K562 (cell line): ENCODE results near the gene IARS2. TPM values are rescaled to one million over a fixed set of nuclear protein-coding genes. Genes with fewer than 3 reads are reported as not detected.

ENCODE experiments used
- C11orf30 ChIP-seq: fragments of 450-650 bp; IDR thresholded peaks from 2 replicates; pipeline ENCODE4 v1.6.1; 2016; ENCODE audit warnings: low read depth, mild to moderate bottlenecking
- CBX3 ChIP-seq, 2 experiments: IDR thresholded peaks; 1 replicate in 1 of 2; 2 replicates in 1 of 2; pipeline ENCODE4 v1.6.1; 2012; ENCODE audit warnings: inconsistent platforms in 2 of 2, low read length in 2 of 2, borderline replicate concordance in 1 of 2, control low read depth in 1 of 2
- DPF2 ChIP-seq: fragments of 450-650 bp; IDR thresholded peaks from 2 replicates; pipeline ENCODE4 v1.6.1; 2016
- ELF4 ChIP-seq: fragments of 450-650 bp; formaldehyde crosslinking; IDR thresholded peaks from 2 replicates; pipeline ENCODE4 v1.4.0; 2022; ENCODE audit warnings: missing genetic modification characterization
- FOXK1 ChIP-seq: sonication (generic); formaldehyde crosslinking; IDR thresholded peaks from 2 replicates; pipeline ENCODE4 v1.8.0; 2022; ENCODE audit warnings: missing genetic modification reagents, mild to moderate bottlenecking, borderline replicate concordance
- FOXK2 ChIP-seq, 2 experiments: fragments of 450-650 bp; IDR thresholded peaks in 1 of 2; conservative IDR thresholded peaks in 1 of 2; 2 replicates each; pipeline ENCODE4 v1.6.1; 2016; ENCODE audit warnings: low read depth in 2 of 2, mild to moderate bottlenecking in 1 of 2
- MAZ ChIP-seq, 2 experiments: fragments of 450-650 bp in 1 of 2; sonication (generic) in 1 of 2; formaldehyde crosslinking; IDR thresholded peaks in 1 of 2; conservative IDR thresholded peaks in 1 of 2; 2 replicates each; pipeline versions ENCODE4 v1.4.0 to v1.5.0; 2020; ENCODE audit warnings: mild to moderate bottlenecking in 1 of 2, missing genetic modification reagents in 1 of 2
- NR3C1 ChIP-seq: sonication (generic); formaldehyde crosslinking; IDR thresholded peaks from 2 replicates; pipeline ENCODE4 v1.8.1; 2022; ENCODE audit warnings: missing genetic modification reagents
- SETDB1 ChIP-seq: IDR thresholded peaks from one replicate; pipeline ENCODE4 v1.6.1; 2012; ENCODE audit warnings: low read length, control low read depth, inconsistent platforms
- SMARCA5 ChIP-seq: fragments of 450-650 bp; IDR thresholded peaks from 2 replicates; pipeline ENCODE4 v1.6.1; 2016
- SRSF7 ChIP-seq: fragments of 200-400 bp; formaldehyde crosslinking; optimal IDR thresholded peaks from 2 replicates; pipeline ENCODE3; 2017; ENCODE audit warnings: mild to moderate bottlenecking, low read depth, low read length
- SUPT5H ChIP-seq: fragments of 450-650 bp; IDR thresholded peaks from 2 replicates; pipeline ENCODE4 v1.6.1; 2016
- TAF1 ChIP-seq: IDR thresholded peaks from 2 replicates; pipeline ENCODE4 v1.6.1; 2011; ENCODE audit warnings: mild to moderate bottlenecking, low read length, moderate library complexity; ENCODE audit not compliant: insufficient read depth, control insufficient read depth, severe bottlenecking; ENCODE audit errors: extremely low read depth
- TBL1XR1 ChIP-seq, 2 experiments: IDR thresholded peaks; 2 replicates each; pipeline ENCODE4 v1.6.1; 2012; ENCODE audit warnings: improper control_type of control experiment in 2 of 2, low read length in 2 of 2, mild to moderate bottlenecking in 1 of 2
- TRIM28 ChIP-seq: fragments of 450-650 bp; IDR thresholded peaks from 2 replicates; pipeline ENCODE4 v1.6.1; 2017
- XRCC5 ChIP-seq: fragments of 200-400 bp; formaldehyde crosslinking; IDR thresholded peaks from 2 replicates; pipeline ENCODE4 v1.6.1; 2017; ENCODE audit warnings: low read depth, mild to moderate bottlenecking, low read length
- YBX1 ChIP-seq: fragments of 450-650 bp; IDR thresholded peaks from 2 replicates; pipeline ENCODE4 v1.7.1; 2016; ENCODE audit warnings: mild to moderate bottlenecking
- ZNF146 ChIP-seq: IDR thresholded peaks from one replicate; pipeline ENCODE4 v1.6.1; 2018; ENCODE audit warnings: missing compliant biosample characterization; ENCODE audit not compliant: unreplicated experiment
- ZNF561 ChIP-seq: fragments of 450-650 bp; formaldehyde crosslinking; conservative IDR thresholded peaks from 2 replicates; pipeline ENCODE4 v1.4.0; 2020; ENCODE audit warnings: mild to moderate bottlenecking, moderate library complexity
- polyA plus RNA-seq, 8 experiments: library from polyadenylated mRNA; depleted of rRNA in 4 of 8; stranded (reverse) in 5 of 8; unstranded in 3 of 8; fragments of >200 nt; fragmentation: Nextera tagmentation in 2 of 8; fragmentation: Illumina TruSeq in 1 of 8; extraction: Ambion mirVana in 2 of 8; extraction: Trizol in 1 of 8; gene quantifications; 2 replicates each; pipeline versions ENCODE4 v1.2.1 to v1.2.3, GENCODE V29; 2011 to 2014; ENCODE audit warnings: inconsistent platforms in 1 of 8, missing spikeins in 1 of 8
- total RNA-seq, 7 experiments: library from RNA; depleted of rRNA in 6 of 7; stranded (reverse); fragments of >200 nt in 6 of 7; fragmentation: Illumina TruSeq in 2 of 7; extraction: Trizol in 2 of 7; gene quantifications; 2 replicates each; pipeline versions ENCODE4 v1.2.1 to v1.2.3, GENCODE V29; 2011 to 2021; ENCODE audit warnings: low replicate concordance in 1 of 7
- TF ChIP-seq, protein P1 (sequence below): fragments of 450-650 bp; formaldehyde crosslinking; IDR thresholded peaks from 2 replicates; pipeline ENCODE4 v1.4.0; 2022; ENCODE audit warnings: missing genetic modification characterization
- TF ChIP-seq, protein P2 (sequence below), 2 experiments: fragments of 450-650 bp in 1 of 2; sonication (generic) in 1 of 2; formaldehyde crosslinking in 1 of 2; IDR thresholded peaks in 1 of 2; conservative IDR thresholded peaks in 1 of 2; 2 replicates each; pipeline versions ENCODE4 v1.6.1 to v1.8.1; 2016 to 2023; ENCODE audit warnings: mild to moderate bottlenecking in 2 of 2, moderate library complexity in 2 of 2, inconsistent platforms in 1 of 2, missing genetic modification reagents in 1 of 2
- TF ChIP-seq, protein P3 (sequence below): fragments of 250-450 bp; sonication (Bioruptor Pico); IDR thresholded peaks from 2 replicates; pipeline ENCODE4 v1.5.0; 2022; ENCODE audit warnings: mild to moderate bottlenecking
- TF ChIP-seq, protein P4 (sequence below): IDR thresholded peaks from 2 replicates; pipeline ENCODE4 v1.6.1; 2016; ENCODE audit warnings: missing genetic modification characterization, missing compliant biosample characterization

Gene IARS2
- total and polyA plus RNA-seq, 9 of the 15 experiments (the other 6 are each of a cell fraction or from before 2014, with no cell fraction given): 39.6 to 127 (median 93.8) TPM

DNA sequence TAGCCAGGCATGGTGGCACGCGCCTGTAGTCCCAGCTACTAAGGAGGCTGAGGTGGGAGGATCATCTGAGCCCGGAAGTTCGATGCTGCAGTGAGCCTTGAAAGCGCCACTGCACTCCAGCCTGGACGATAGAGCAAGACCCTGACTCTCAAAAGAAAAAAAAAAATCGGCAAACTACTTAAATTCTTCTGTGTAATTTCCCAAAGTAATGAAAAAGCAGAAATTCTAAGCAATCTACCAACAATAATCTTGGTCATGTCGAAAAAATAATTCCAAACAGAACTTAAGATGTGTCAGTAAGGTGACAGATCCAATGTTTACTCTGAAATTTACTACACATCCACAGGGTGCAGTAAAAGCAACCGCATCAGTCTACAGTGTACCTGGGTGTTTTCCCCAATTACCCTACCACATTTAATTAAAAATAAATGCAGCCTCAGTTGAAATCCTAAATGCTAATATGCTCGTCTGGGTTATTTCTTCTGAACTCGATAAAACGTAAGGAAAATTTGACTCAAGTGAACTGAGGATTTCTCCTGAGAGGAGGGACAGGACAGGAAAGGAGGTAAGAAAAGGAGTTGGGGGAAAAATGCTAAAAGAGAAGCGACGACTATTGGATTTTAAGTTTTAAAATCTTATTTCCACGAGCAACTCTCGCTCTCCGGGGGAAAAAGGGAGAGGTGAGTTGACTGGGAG, 48.4 kb upstream of the IARS2 start (continued):
- TF ChIP-seq CBX3 (IDR thresholded peaks at IDR 0.05; ENCODE audit: borderline replicate concordance in 1 of 2, low read length in 2 of 2) (peak in 1 of 2 experiments; percentile 18; a peak in 1 of 3 replicates), ELF4 (CRISPR knock-in tag) (0 out of 2 replicates have a peak, but pooled peaks have one; percentile 19), SRSF7 (no peak), NR3C1 (CRISPR knock-in tag) (no peak), MAZ (CRISPR knock-in tag; conservative IDR thresholded peaks at IDR 0.05 in 1 of 2, IDR thresholded peaks at IDR 0.05 in 1 of 2) (peak in 1 of 2 experiments; percentile 7; a peak in 1 of 4 replicates), ZNF561 (CRISPR knock-in tag) (no peak), FOXK2 (conservative IDR thresholded peaks at IDR 0.05 in 1 of 2, IDR thresholded peaks at IDR 0.05 in 1 of 2; ENCODE audit: low read depth in 2 of 2) (peak; percentile 85 to 87), C11orf30 (no peak), DPF2 (peak; percentile 46; the same call in 1 of the 2 replicates), XRCC5 (peak; percentile 11; the same call in 1 of the 2 replicates), ZNF146 (CRISPR knock-in tag) (no peak), TRIM28 (peak; percentile 50; the same call in 1 of the 2 replicates), SETDB1 (no peak), YBX1 (no peak), SMARCA5 (peak; percentile 77), FOXK1 (CRISPR knock-in tag) (0 out of 2 replicates have a peak, but pooled peaks have one; percentile 65), TAF1 (peak; percentile 25), SUPT5H (peak; percentile 53), TBL1XR1 (IDR thresholded peaks at IDR 0.05; ENCODE audit: low read length in 2 of 2) (peak in 1 of 2 experiments; percentile 15; a peak in 1 of 4 replicates)
- TF ChIP-seq, protein P1, sequence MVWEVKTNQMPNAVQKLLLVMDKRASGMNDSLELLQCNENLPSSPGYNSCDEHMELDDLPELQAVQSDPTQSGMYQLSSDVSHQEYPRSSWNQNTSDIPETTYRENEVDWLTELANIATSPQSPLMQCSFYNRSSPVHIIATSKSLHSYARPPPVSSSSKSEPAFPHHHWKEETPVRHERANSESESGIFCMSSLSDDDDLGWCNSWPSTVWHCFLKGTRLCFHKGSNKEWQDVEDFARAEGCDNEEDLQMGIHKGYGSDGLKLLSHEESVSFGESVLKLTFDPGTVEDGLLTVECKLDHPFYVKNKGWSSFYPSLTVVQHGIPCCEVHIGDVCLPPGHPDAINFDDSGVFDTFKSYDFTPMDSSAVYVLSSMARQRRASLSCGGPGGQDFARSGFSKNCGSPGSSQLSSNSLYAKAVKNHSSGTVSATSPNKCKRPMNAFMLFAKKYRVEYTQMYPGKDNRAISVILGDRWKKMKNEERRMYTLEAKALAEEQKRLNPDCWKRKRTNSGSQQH (CRISPR knock-in tag): no peak
- TF ChIP-seq, protein P2, sequence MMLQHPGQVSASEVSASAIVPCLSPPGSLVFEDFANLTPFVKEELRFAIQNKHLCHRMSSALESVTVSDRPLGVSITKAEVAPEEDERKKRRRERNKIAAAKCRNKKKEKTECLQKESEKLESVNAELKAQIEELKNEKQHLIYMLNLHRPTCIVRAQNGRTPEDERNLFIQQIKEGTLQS (IDR thresholded peaks at IDR 0.05): no peak
- TF ChIP-seq, protein P2 (CRISPR knock-in tag; conservative IDR thresholded peaks at IDR 0.05): no peak
- TF ChIP-seq, protein P3, sequence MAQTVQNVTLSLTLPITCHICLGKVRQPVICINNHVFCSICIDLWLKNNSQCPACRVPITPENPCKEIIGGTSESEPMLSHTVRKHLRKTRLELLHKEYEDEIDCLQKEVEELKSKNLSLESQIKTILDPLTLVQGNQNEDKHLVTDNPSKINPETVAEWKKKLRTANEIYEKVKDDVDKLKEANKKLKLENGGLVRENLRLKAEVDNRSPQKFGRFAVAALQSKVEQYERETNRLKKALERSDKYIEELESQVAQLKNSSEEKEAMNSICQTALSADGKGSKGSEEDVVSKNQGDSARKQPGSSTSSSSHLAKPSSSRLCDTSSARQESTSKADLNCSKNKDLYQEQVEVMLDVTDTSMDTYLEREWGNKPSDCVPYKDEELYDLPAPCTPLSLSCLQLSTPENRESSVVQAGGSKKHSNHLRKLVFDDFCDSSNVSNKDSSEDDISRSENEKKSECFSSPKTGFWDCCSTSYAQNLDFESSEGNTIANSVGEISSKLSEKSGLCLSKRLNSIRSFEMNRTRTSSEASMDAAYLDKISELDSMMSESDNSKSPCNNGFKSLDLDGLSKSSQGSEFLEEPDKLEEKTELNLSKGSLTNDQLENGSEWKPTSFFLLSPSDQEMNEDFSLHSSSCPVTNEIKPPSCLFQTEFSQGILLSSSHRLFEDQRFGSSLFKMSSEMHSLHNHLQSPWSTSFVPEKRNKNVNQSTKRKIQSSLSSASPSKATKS: no peak
- TF ChIP-seq, protein P4, sequence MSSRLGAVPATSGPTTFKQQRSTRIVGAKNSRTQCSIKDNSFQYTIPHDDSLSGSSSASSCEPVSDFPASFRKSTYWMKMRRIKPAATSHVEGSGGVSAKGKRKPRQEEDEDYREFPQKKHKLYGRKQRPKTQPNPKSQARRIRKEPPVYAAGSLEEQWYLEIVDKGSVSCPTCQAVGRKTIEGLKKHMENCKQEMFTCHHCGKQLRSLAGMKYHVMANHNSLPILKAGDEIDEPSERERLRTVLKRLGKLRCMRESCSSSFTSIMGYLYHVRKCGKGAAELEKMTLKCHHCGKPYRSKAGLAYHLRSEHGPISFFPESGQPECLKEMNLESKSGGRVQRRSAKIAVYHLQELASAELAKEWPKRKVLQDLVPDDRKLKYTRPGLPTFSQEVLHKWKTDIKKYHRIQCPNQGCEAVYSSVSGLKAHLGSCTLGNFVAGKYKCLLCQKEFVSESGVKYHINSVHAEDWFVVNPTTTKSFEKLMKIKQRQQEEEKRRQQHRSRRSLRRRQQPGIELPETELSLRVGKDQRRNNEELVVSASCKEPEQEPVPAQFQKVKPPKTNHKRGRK: no peak
